BE2C (cell line): ENCODE measurements around the gene PSMD2.
A peak's percentile ranks its signal among the peaks of the same experiment; 100 is the strongest.

Experiments
- DNase-seq: peaks from one replicate; pipeline ENCODE4 v3.0.0-alpha.2; 2020
- H3K27me3 ChIP-seq: fragments of 250-450 bp; sonication (Bioruptor Pico); 2 replicates; pipeline ENCODE4 v1.5.1; 2020; ENCODE audit warnings: mild to moderate bottlenecking
- H3K36me3 ChIP-seq: fragments of 250-450 bp; sonication (Bioruptor Pico); 2 replicates; pipeline ENCODE4 v1.5.1; 2020; ENCODE audit warnings: mild to moderate bottlenecking
- H3K4me1 ChIP-seq: fragments of 250-450 bp; sonication (Bioruptor Pico); 2 replicates; pipeline ENCODE4 v1.5.1; 2020
- H3K4me3 ChIP-seq: 2 replicates; pipeline ENCODE4 v1.5.1; 2011; ENCODE audit warnings: low read depth, low read length
- H3K9me3 ChIP-seq: fragments of 250-450 bp; sonication (Bioruptor Pico); 2 replicates; pipeline ENCODE4 v1.5.1; 2020
- TF ChIP-seq, protein P1 (sequence below): IDR thresholded peaks from 2 replicates; pipeline ENCODE4 v1.5.1; 2012; ENCODE audit warnings: mild to moderate bottlenecking, low read depth, low read length

The PSMD2 gene

DNA sequence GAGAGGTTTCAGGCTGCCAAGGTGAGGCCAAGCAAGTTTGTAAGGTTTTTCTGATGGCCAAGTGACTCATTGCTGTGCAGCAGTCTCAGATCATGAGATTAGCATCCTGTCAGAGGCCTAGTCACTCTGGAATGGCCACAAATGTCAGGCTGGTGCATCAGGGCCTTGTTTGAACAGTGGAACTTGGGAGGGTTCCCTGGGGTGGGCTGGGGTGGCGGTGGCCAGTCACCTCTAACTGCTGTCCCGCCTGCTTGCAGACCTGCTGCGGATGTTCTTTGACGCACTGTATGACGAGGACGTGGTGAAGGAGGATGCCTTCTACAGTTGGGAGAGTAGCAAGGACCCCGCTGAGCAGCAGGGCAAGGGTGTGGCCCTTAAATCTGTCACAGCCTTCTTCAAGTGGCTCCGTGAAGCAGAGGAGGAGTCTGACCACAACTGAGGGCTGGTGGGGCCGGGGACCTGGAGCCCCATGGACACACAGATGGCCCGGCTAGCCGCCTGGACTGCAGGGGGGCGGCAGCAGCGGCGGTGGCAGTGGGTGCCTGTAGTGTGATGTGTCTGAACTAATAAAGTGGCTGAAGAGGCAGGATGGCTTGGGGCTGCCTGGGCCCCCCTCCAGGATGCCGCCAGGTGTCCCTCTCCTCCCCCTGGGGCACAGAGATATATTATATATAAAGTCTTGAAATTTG is 35.6 kb downstream of the PSMD2 start:
- no peak overlapping the region for H3K4me3 ChIP-seq
- H3K9me3 ChIP-seq, result no peaks in the 10 kb centered on the region
- TF ChIP-seq, protein P1, sequence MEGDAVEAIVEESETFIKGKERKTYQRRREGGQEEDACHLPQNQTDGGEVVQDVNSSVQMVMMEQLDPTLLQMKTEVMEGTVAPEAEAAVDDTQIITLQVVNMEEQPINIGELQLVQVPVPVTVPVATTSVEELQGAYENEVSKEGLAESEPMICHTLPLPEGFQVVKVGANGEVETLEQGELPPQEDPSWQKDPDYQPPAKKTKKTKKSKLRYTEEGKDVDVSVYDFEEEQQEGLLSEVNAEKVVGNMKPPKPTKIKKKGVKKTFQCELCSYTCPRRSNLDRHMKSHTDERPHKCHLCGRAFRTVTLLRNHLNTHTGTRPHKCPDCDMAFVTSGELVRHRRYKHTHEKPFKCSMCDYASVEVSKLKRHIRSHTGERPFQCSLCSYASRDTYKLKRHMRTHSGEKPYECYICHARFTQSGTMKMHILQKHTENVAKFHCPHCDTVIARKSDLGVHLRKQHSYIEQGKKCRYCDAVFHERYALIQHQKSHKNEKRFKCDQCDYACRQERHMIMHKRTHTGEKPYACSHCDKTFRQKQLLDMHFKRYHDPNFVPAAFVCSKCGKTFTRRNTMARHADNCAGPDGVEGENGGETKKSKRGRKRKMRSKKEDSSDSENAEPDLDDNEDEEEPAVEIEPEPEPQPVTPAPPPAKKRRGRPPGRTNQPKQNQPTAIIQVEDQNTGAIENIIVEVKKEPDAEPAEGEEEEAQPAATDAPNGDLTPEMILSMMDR, result no peak
- peaks cover 59% of the 10 kb centered on the region for H3K36me3 ChIP-seq
- peaks cover 27% of the 10 kb centered on the region for H3K4me1 ChIP-seq
- H3K27me3 ChIP-seq, result no peaks in the 10 kb centered on the region
- DNase-seq, result peak; percentile 45

DNA sequence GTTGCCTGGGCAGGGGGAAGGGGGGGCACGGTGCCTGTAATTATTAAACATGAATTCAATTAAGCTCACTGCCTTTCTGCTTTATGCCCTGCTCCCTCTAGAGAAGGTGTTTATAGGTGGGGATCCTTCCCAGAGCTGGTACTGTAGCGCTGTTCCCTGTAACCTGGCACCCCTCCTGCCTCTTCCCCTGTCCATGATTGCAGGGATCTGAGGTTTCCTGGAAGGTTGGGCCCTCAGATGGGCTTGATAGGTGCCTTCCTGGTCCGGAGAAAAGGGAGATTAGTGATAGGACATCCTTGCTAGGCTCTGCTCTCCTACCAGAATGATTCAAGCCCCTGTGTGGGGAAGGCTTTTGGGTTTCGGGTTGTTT is 36.2 kb downstream of the PSMD2 start:
- TF ChIP-seq, protein P1, result no peak; the same call in 1 of the 2 replicates
- Histone ChIP-seq H3K27me3 (no peaks in the 10 kb centered on the region), H3K4me1 (peaks cover 27% of the 10 kb centered on the region), H3K9me3 (no peaks in the 10 kb centered on the region), H3K4me3 (peak overlapping the region; percentile 77), H3K36me3 (peaks cover 53% of the 10 kb centered on the region)
- no peak for DNase-seq

DNA sequence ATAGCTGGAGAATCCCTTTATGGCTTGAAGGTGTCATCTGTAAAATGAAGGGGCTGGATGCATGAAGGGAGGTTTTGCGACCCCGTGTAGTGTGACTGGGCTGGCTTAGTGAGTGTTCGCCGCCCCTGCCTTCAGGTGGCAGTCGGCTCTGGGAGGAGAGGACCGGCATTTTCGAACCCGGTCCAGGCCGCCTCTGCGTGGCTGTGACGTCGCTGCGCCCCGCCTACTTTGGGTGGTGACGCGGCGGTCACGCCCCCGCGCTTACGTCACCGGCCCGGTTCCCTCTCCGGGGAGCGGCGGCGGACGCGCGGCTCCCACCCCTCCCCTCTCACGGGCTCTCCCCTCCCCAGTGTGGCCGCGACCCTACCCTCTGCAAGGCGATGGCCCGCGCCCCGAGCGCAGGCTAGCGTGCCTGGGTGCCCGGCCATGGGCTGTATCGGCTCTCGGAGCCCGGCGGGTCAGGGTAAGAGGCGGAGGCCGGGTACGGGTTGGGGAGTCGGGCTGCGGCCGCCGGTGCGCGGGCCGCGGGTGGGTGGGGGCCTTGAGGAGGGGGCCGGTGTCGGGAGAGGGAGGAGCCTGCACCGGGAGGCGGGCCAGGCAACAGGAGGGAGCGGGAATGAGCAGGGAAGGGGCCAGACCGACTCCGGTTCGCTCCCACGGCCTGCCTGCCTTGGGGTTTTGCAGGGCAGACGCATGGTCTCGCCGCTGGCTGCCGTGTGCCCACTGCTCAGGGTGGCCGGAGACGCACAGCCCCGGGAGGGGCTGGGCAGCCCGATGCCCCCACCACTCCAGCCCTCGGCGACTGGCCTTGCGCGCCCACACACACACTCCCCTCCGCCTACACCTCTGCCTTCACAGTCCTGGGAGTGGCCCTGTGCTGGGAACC is 36.9 kb downstream of the PSMD2 start:
- peaks cover 27% of the 10 kb centered on the region for H3K4me1 ChIP-seq
- H3K36me3 ChIP-seq, result peaks cover 47% of the 10 kb centered on the region
- peak overlapping the region; percentile 77 for H3K4me3 ChIP-seq
- no peaks in the 10 kb centered on the region for H3K9me3 ChIP-seq
- H3K27me3 ChIP-seq, result no peaks in the 10 kb centered on the region
- TF ChIP-seq, protein P1, result no peak
- peak; percentile 91 for DNase-seq

DNA sequence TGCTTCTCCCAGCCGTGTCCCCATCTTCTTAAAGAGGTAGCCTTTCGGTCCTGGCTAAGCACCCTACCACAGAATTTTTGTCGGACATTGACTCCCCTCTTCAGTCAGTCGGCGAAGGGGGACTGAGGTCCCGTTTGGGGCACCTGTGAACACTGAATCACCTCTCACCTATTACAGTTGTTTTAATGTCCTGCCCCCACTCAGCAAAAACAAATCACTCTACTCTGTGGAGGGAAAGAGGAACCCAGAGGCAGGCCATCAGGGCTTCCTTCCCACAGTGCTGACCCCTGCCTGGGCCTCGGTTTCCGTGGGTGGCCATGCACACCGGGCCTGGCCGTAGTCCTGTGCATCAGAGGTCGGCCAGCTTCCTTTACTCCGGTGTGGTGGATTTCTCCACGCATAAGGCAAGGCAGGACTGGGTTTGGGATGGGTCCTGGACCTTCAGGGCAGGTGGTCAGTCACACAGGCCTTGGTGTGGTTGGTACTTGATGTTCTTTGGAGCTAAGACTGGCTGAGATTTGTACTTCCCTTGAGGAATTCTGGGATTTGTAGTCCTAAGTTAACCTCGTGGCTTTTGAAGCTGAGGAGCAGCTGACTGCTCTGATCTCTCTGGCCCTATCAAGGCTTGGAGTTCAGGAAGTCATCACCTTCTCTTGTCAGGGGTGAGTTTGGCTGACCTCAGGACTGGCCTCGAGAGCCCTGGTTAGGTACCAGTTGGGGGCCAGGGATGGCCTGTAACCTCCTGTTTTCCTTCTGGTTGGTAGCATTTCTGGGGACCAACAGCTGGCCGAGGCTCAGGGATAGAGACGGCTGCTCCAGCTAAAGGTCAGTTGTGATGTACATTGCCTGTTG is 37.7 kb downstream of the PSMD2 start:
- no peaks in the 10 kb centered on the region for H3K27me3 ChIP-seq
- H3K4me1 ChIP-seq, result peaks cover 27% of the 10 kb centered on the region
- TF ChIP-seq, protein P1, result no peak
- no peaks in the 10 kb centered on the region for H3K9me3 ChIP-seq
- peak overlapping the region; percentile 77 for H3K4me3 ChIP-seq
- H3K36me3 ChIP-seq, result peaks cover 38% of the 10 kb centered on the region
- DNase-seq, result no peak

DNA sequence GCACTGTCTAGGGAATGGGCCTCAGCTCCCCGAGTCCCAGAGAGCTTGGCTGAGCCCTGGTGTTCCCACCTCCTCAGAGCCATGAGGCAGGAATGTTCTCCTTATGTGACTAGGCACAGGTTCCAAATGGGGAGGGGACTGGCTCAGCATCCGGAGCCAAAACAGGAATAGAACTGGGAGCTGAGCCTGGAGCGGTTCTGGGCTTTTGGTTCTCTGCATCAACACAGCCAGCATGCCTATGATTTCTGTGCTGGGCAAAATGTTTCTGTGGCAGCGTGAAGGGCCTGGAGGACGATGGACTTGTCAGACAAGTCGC is 38.3 kb downstream of the PSMD2 start, which contains the start of gene FAM131A:
Gene FAM131A, plus strand, starts transcription at position 202 of the 316 bp plus-strand sequence. Its CDS starts 31 bp downstream, at position 233.
- no peaks in the 10 kb centered on the region for H3K27me3 ChIP-seq
- H3K4me1 ChIP-seq, result peaks cover 27% of the 10 kb centered on the region
- peak within 1 kb of the TSS; percentile 77 for H3K4me3 ChIP-seq
- DNase-seq, result no peak
- TF ChIP-seq, protein P1, result no peak
- peaks cover 33% of the 10 kb centered on the region for H3K36me3 ChIP-seq
- no peaks in the 10 kb centered on the region for H3K9me3 ChIP-seq
